Testis (tissue), 3 donors: ENCODE results near the gene CASP1. TPM values are rescaled to one million over a fixed set of nuclear protein-coding genes. Genes with fewer than 3 reads are reported as not detected.
"Not testable (repeated sequence)": the region's sequence is repeated elsewhere in the genome, so short reads cannot be mapped to it uniquely, and the experiment has no call there.

Experiments
- DNase-seq: peaks from one replicate; pipeline ENCODE4 v3.0.0-alpha.2; 2019
- H3K27ac ChIP-seq, 2 donors: fragments of 200-600 bp; sonication (generic); one replicate each; pipeline ENCODE4 v1.5.1; 2019
- H3K27me3 ChIP-seq: fragments of 200-600 bp; sonication (generic); one replicate; pipeline ENCODE4 v1.5.1; 2019
- H3K36me3 ChIP-seq: fragments of 200-600 bp; sonication (generic); one replicate; pipeline ENCODE4 v1.5.1; 2017; ENCODE audit warnings: low read depth; ENCODE audit errors: missing control alignments
- H3K4me1 ChIP-seq: fragments of 200-600 bp; sonication (generic); one replicate; pipeline ENCODE4 v1.5.1; 2019
- H3K4me3 ChIP-seq, 2 donors: fragments of 200-600 bp; sonication (generic); one replicate each; pipeline ENCODE4 v1.5.1; 2017 to 2019
- H3K9me3 ChIP-seq: fragments of 200-600 bp; sonication (generic); one replicate; pipeline ENCODE4 v1.5.1; 2017
- CTCF ChIP-seq, 3 experiments: fragments of 450-650 bp in 2 of 3; fragments of 200-600 bp in 1 of 3; sonication (generic) in 1 of 3; IDR thresholded peaks; one replicate each; pipeline ENCODE4 v1.5.1; 2016 to 2019; ENCODE audit warnings: antibody characterized with exemption in 3 of 3, mild to moderate bottlenecking in 2 of 3, moderate library complexity in 1 of 3
- POLR2A ChIP-seq: fragments of 450-650 bp; IDR thresholded peaks from one replicate; pipeline ENCODE4 v1.6.1; 2017; ENCODE audit warnings: antibody characterized with exemption, mild to moderate bottlenecking, moderate library complexity
- WGBS, 2 donors: methylation state at CpG; one replicate each; pipeline ENCODE4 v1.1.5; 2018; 5-methylcytosine and 5-hydroxymethylcytosine counted together
- intact Hi-C: fragments of 100-400 bp; cut with DNase I; formaldehyde crosslinking; loops from one replicate; pipeline ENCODE4 v1.15.1; 2023; ENCODE audit warnings: low total_unique reads
- polyA plus RNA-seq: library from polyadenylated mRNA; stranded (reverse); fragments of 350-450 nt; fragmentation: Illumina TruSeq; extraction: RNeasy Lipid Tissue Mini Kit (QIAGEN cat#74804); gene quantifications from one replicate; pipeline ENCODE4 v1.2.3, GENCODE V29; 2014; ENCODE audit warnings: low read depth, low replicate concordance; ENCODE audit not compliant: insufficient read depth
- total RNA-seq, 2 donors: library from RNA; depleted of rRNA; stranded (reverse); fragments of >200 nt; gene quantifications; one replicate each; pipeline ENCODE4 v1.2.3, GENCODE V29; 2016

CASP1 gene
- total and polyA plus RNA-seq, 3 donors from 2014 or later: 1.8 to 6.1 (median 3.9) TPM

GRCh38 chr11:105040703-105041102 lies 5.8 kb upstream of the CASP1 start:
- no peak for DNase-seq
- H3K36me3 ChIP-seq: no peaks in the 10 kb centered on the region
- H3K27me3 ChIP-seq: no peaks in the 10 kb centered on the region
- TF ChIP-seq CTCF (IDR thresholded peaks at IDR 0.05): no peak
- no peak for TF ChIP-seq POLR2A
- H3K4me1 ChIP-seq: no peaks in the 10 kb centered on the region
- H3K4me3 ChIP-seq: no peak overlapping the region
- no peaks in the 10 kb centered on the region for H3K9me3 ChIP-seq
- no peak overlapping the region for H3K27ac ChIP-seq
- 61 to 63% methylated on average over 2 of the region's 2 CpGs for WGBS, 2 donors
- intact Hi-C loops: no loop called here

- WGBS, 2 donors: 78 to 87% methylated on average over 2 of the region's 2 CpGs
- intact Hi-C loops, DNase-seq, H3K4me1 ChIP-seq, H3K27me3 ChIP-seq, H3K36me3 ChIP-seq, H3K9me3 ChIP-seq: not testable (repeated sequence)
- Histone ChIP-seq H3K4me3 (peak overlapping the region in 1 of 2 donors; percentile 2), H3K27ac (peak overlapping the region in 1 of 2 donors; percentile 47)
Measured at GRCh38 chr11:105034388-105034787, 556 bp downstream of the CASP1 start.

- intact Hi-C loops: no loop called here
- no peak overlapping the region for H3K4me3 ChIP-seq
- no peak for TF ChIP-seq CTCF (IDR thresholded peaks at IDR 0.05)
- no peak for TF ChIP-seq POLR2A
Measured at GRCh38 chr11:105033781-105034180, 1.2 kb downstream of the CASP1 start.

GRCh38 chr11:105033343-105033742 lies 1.6 kb downstream of the CASP1 start:
- H3K9me3 ChIP-seq: no peaks in the 10 kb centered on the region
- no peaks in the 10 kb centered on the region for H3K4me1 ChIP-seq
- intact Hi-C loops: no loop called here
- no peak for DNase-seq
- H3K27ac ChIP-seq: no peak overlapping the region
- no peaks in the 10 kb centered on the region for H3K27me3 ChIP-seq
- no peak for TF ChIP-seq POLR2A
- TF ChIP-seq CTCF (IDR thresholded peaks at IDR 0.05): no peak
- no peak overlapping the region for H3K4me3 ChIP-seq
- no peaks in the 10 kb centered on the region for H3K36me3 ChIP-seq
- WGBS, 2 donors: 79 to 81% methylated on average over 3 of the region's 3 CpGs

More at GRCh38 chr11:105033781-105034180, 1.2 kb downstream of the CASP1 start:
- Histone ChIP-seq H3K4me1 (no peaks in the 10 kb centered on the region), H3K27ac (no peak overlapping the region), H3K27me3 (no peaks in the 10 kb centered on the region), H3K9me3 (no peaks in the 10 kb centered on the region), H3K36me3 (no peaks in the 10 kb centered on the region)
- WGBS, 2 donors: 68 to 79% methylated on average over 1 of the region's 1 CpG
- DNase-seq: no peak

- intact Hi-C loops: no loop called here
- no peak for DNase-seq
- 91 to 93% methylated on average over 2 of the region's 2 CpGs for WGBS, 2 donors
- Histone ChIP-seq H3K4me1 (no peaks in the 10 kb centered on the region), H3K36me3 (no peaks in the 10 kb centered on the region), H3K9me3 (no peaks in the 10 kb centered on the region), H3K27ac (no peak overlapping the region), H3K27me3 (no peaks in the 10 kb centered on the region), H3K4me3 (no peak overlapping the region)
- TF ChIP-seq POLR2A: no peak
- TF ChIP-seq CTCF (IDR thresholded peaks at IDR 0.05): no peak
Measured at GRCh38 chr11:105032495-105032894, 2.4 kb downstream of the CASP1 start.
